ENCODE data around the gene HSPB6. TPM values are rescaled to one million over a fixed set of nuclear protein-coding genes. Genes with fewer than 3 reads are reported as not detected.

Gene HSPB6
- total RNA-seq: not detected

GRCh38 chr19:35756377-35757230 is at the start of gene HSPB6:
HSPB6 (minus strand) TSS chr19:35757029; CDS start chr19:35757008, 21 bp downstream.

GRCh38 chr19:35775298-35776101 is 18.7 kb upstream of the HSPB6 start, which contains the start of gene ARHGAP33:
ARHGAP33 (plus strand) TSS chr19:35775564; CDS start chr19:35775659, 95 bp downstream.

GRCh38 chr19:35757749-35758608 is 1.1 kb upstream of the HSPB6 start, which contains the start of gene PROSER3:
PROSER3 (plus strand) TSS chr19:35758176; CDS start chr19:35758216, 40 bp downstream.

GRCh38 chr19:35748106-35749020 is 8.5 kb downstream of the HSPB6 start, which contains the start of gene LIN37:
LIN37 (plus strand) TSS chr19:35748576; CDS start chr19:35748725, 149 bp downstream.

GRCh38 chr19:35745328-35746086 is 11.3 kb downstream of the HSPB6 start, which contains the start of the genes PSENEN and U2AF1L4:
PSENEN (plus strand) TSS chr19:35745651; CDS start chr19:35745931, 280 bp downstream.
U2AF1L4 (minus strand) TSS chr19:35745418; CDS start chr19:35745391, 27 bp downstream.

GRCh38 chr19:35742121-35742724 is 14.6 kb downstream of the HSPB6 start, which contains the start of gene IGFLR1:
IGFLR1 (minus strand) TSS chr19:35742452; CDS start chr19:35741180, 1,272 bp downstream.

GRCh38 chr19:35717665-35718344 is 39.0 kb downstream of the HSPB6 start, which contains the start of gene KMT2B:
KMT2B (plus strand) TSS chr19:35718003; CDS start chr19:35718019, 16 bp downstream.

Other genes with a start within 250 kb of the HSPB6 start
- gene DMKN, start 243.4 kb downstream of the HSPB6 start, total RNA-seq: not detected
- gene SBSN, start 228.7 kb downstream of the HSPB6 start, total RNA-seq: not detected
- gene GAPDHS, start 223.6 kb downstream of the HSPB6 start, total RNA-seq: not detected
- gene TMEM147, start 211.4 kb downstream of the HSPB6 start, total RNA-seq: 10 to 100 TPM; 46.0 to 46.8 TPM
- not detected for gene ATP4A, start 193.4 kb downstream of the HSPB6 start, total RNA-seq
- gene PMIS2, start 170.9 kb downstream of the HSPB6 start, total RNA-seq: not detected
- gene HAUS5, start 144.3 kb downstream of the HSPB6 start, total RNA-seq: 10 to 100 TPM; 41.8 to 48.0 TPM
- 10 to 100 TPM; 86.6 to 89.2 TPM for gene RBM42, start 128.0 kb downstream of the HSPB6 start, total RNA-seq
- 1 to 10 TPM; 1.0 to 1.2 TPM for gene ETV2, start 115.3 kb downstream of the HSPB6 start, total RNA-seq
- 100 to 1,000 TPM; 440 to 457 TPM for gene COX6B1, start 108.7 kb downstream of the HSPB6 start, total RNA-seq
- 1 to 10 TPM; 1.4 to 1.6 TPM for gene UPK1A, start 90.5 kb downstream of the HSPB6 start, total RNA-seq
- 10 to 100 TPM; 15.2 to 16.2 TPM for gene ZBTB32, start 52.5 kb downstream of the HSPB6 start, total RNA-seq
- gene KMT2B, start 39.0 kb downstream of the HSPB6 start, total RNA-seq: 10 to 100 TPM; 57.3 to 59.9 TPM
- 10 to 100 TPM; 60.3 to 60.9 TPM for gene IGFLR1, start 14.6 kb downstream of the HSPB6 start, total RNA-seq
- gene U2AF1L4, start 11.6 kb downstream of the HSPB6 start, total RNA-seq: 10 to 100 TPM; 40.0 to 42.6 TPM
- gene PSENEN, start 11.4 kb downstream of the HSPB6 start, total RNA-seq: 10 to 100 TPM; 43.7 to 44.7 TPM
- gene LIN37, start 8.5 kb downstream of the HSPB6 start, total RNA-seq: 10 to 100 TPM; 10.6 to 13.0 TPM
- gene PROSER3, start 1.1 kb upstream of the HSPB6 start, total RNA-seq: 10 to 100 TPM; 50.4 to 51.2 TPM
- 10 to 100 TPM; 57.0 to 75.7 TPM for gene ARHGAP33, start 18.5 kb upstream of the HSPB6 start, total RNA-seq
- not detected for gene PRODH2, start 55.8 kb upstream of the HSPB6 start, total RNA-seq
- gene NPHS1, start 95.5 kb upstream of the HSPB6 start, total RNA-seq: not detected
- gene KIRREL2, start 99.9 kb upstream of the HSPB6 start, total RNA-seq: under 1 TPM; 0.30 to 0.63 TPM
- 1 to 10 TPM in 1 of 2 experiments, under 1 TPM in 1; 0.30 to 1.2 TPM for gene APLP1, start 111.5 kb upstream of the HSPB6 start, total RNA-seq
- gene NFKBID, start 143.5 kb upstream of the HSPB6 start, total RNA-seq: 10 to 100 TPM; 35.6 to 42.9 TPM
- 100 to 1,000 TPM; 195 to 204 TPM for gene HCST, start 145.5 kb upstream of the HSPB6 start, total RNA-seq
- gene TYROBP, start 151.3 kb upstream of the HSPB6 start, total RNA-seq: under 1 TPM in 1 of 2 experiments, not detected in 1; 0.43 TPM
- 10 to 100 TPM; 12.4 to 13.0 TPM for gene LRFN3, start 179.3 kb upstream of the HSPB6 start, total RNA-seq
- 10 to 100 TPM; 17.4 to 19.6 TPM for gene SDHAF1, start 238.2 kb upstream of the HSPB6 start, total RNA-seq